ENCODE results near the gene LLGL1.

Gene LLGL1

GRCh38 chr17:18233803-18234518 lies 8.5 kb downstream of the LLGL1 start:
- Mint-ChIP-seq H3K4me3 (no peak overlapping the region), H3K9me3 (no peaks in the 10 kb centered on the region), H3K27ac (peak overlapping the region; percentile 93), H3K36me3 (peaks cover 20% of the 10 kb centered on the region), H3K4me1 (peaks cover 49% of the 10 kb centered on the region)
- DNase-seq (ENCODE audit: low spot score in 2 of 2) = no peak
- ATAC-seq = no peak

DNA sequence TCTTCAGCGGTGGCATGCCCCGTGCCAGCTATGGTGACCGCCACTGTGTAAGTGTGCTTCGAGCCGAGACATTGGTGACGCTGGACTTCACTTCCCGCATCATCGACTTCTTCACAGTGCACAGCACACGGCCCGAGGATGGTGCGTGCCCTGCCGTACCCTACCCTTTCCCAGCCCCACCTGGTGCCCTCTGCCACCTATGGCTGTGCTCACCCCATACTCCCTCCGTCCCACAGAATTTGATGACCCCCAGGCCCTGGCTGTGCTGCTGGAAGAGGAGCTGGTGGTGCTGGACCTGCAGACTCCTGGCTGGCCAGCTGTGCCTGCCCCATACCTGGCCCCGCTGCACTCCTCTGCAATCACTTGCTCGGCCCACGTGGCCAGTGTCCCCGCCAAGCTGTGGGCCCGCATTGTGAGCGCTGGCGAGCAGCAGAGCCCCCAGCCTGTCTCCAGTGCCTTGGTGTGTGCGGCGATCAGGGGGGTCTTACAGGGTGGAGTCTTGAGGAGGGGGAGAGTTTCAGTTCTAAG lies 9.5 kb downstream of the LLGL1 start:
- no peaks in the 10 kb centered on the region for H3K9me3 Mint-ChIP-seq
- peak overlapping the region; percentile 41 for H3K4me3 Mint-ChIP-seq
- ATAC-seq = no peak
- H3K27ac Mint-ChIP-seq = peak overlapping the region; percentile 93
- peaks cover 20% of the 10 kb centered on the region for H3K36me3 Mint-ChIP-seq
- peaks cover 47% of the 10 kb centered on the region for H3K4me1 Mint-ChIP-seq
- DNase-seq (ENCODE audit: low spot score in 2 of 2) = no peak

- no peaks in the 10 kb centered on the region for H3K9me3 Mint-ChIP-seq
- peak overlapping the region; percentile 41 for H3K4me3 Mint-ChIP-seq
- peaks cover 20% of the 10 kb centered on the region for H3K36me3 Mint-ChIP-seq
- peak overlapping the region; percentile 93 for H3K27ac Mint-ChIP-seq
- DNase-seq (ENCODE audit: low spot score in 2 of 2) (peak; percentile 46 to 68), ATAC-seq (peak; percentile 87)
- H3K4me1 Mint-ChIP-seq = peaks cover 50% of the 10 kb centered on the region
These were observed 10.4 kb downstream of the LLGL1 start for GRCh38 chr17:18235743-18236256.

DNA sequence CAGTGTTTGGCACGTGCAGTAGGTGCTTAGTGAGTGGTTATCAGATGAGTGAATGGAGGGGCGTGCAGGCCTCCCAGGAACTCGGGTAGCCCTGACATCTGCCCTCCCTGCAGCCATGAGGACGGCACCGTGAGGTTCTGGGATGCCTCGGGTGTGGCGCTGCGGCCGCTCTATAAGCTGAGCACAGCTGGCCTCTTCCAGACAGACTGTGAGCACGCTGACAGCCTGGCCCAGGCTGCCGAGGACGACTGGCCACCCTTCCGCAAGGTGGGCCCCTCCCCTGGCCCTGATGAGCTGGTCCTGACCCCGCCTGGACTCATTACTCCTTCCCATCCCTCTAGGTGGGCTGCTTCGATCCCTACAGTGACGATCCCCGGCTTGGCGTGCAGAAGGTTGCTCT lies 11.1 kb downstream of the LLGL1 start:
- ATAC-seq = no peak
- peaks cover 20% of the 10 kb centered on the region for H3K36me3 Mint-ChIP-seq
- no peak for DNase-seq (ENCODE audit: low spot score in 2 of 2)
- H3K4me1 Mint-ChIP-seq = peaks cover 45% of the 10 kb centered on the region
- peak overlapping the region; percentile 41 for H3K4me3 Mint-ChIP-seq
- H3K27ac Mint-ChIP-seq = peak overlapping the region; percentile 93
- no peaks in the 10 kb centered on the region for H3K9me3 Mint-ChIP-seq

- Mint-ChIP-seq H3K4me1 (peaks cover 45% of the 10 kb centered on the region), H3K9me3 (no peaks in the 10 kb centered on the region), H3K27ac (peak overlapping the region; percentile 50), H3K4me3 (no peak overlapping the region), H3K36me3 (peaks cover 20% of the 10 kb centered on the region)
- DNase-seq (ENCODE audit: low spot score in 2 of 2) (no peak), ATAC-seq (no peak)
These were observed 12.0 kb downstream of the LLGL1 start for GRCh38 chr17:18237461-18237860.

DNA sequence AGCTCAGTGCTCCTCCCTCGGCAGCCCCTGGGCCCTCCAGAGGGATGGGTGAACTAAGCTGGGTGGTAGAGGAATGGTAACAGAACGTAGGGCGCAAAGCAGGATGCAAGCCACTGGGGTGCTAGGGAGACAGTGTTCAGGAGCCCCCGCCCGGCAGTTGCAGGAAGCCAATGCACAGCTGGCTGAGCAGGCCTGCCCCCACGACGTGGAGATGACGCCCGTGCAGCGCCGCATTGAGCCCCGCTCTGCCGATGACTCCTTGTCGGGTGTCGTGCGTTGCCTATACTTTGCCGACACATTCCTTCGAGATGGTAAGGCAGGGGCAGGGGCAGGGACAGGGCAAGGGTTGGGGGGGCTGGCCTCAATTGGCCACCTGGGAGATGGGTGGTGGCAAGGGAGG lies 12.9 kb downstream of the LLGL1 start:
- Mint-ChIP-seq H3K27ac (peak overlapping the region; percentile 50), H3K4me1 (peaks cover 38% of the 10 kb centered on the region), H3K4me3 (no peak overlapping the region), H3K36me3 (peaks cover 26% of the 10 kb centered on the region), H3K9me3 (no peaks in the 10 kb centered on the region)
- ATAC-seq (no peak), DNase-seq (ENCODE audit: low spot score in 2 of 2) (no peak)

DNA sequence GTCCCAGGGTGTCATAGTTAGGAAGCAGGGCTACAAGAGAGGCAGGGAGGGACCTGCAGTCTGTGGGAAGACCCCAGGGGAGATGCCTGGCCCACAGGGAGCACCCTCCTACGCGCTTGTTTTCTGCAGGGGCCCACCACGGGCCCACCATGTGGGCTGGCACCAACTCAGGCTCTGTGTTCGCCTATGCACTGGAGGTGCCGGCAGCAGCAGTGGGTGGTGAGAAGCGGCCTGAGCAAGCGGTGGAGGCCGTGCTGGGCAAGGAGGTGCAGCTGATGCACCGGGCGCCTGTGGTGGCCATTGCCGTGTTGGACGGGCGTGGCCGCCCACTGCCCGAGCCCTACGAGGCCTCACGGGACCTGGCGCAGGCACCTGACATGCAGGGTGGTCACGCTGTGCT lies 15.0 kb downstream of the LLGL1 start:
- ATAC-seq (no peak), DNase-seq (ENCODE audit: low spot score in 2 of 2) (no peak)
- H3K27ac Mint-ChIP-seq = peak overlapping the region; percentile 74
- H3K36me3 Mint-ChIP-seq = peaks cover 34% of the 10 kb centered on the region
- peaks cover 26% of the 10 kb centered on the region for H3K4me1 Mint-ChIP-seq
- no peak overlapping the region for H3K4me3 Mint-ChIP-seq
- no peaks in the 10 kb centered on the region for H3K9me3 Mint-ChIP-seq

- no peak overlapping the region for H3K27ac Mint-ChIP-seq
- DNase-seq (ENCODE audit: low spot score in 2 of 2) = no peak
- no peak overlapping the region for H3K4me3 Mint-ChIP-seq
- ATAC-seq = no peak
- H3K9me3 Mint-ChIP-seq = no peaks in the 10 kb centered on the region
- peaks cover 42% of the 10 kb centered on the region for H3K36me3 Mint-ChIP-seq
- peaks cover 17% of the 10 kb centered on the region for H3K4me1 Mint-ChIP-seq
These were observed 15.9 kb downstream of the LLGL1 start for GRCh38 chr17:18241229-18241871.

- no peak overlapping the region for H3K4me3 Mint-ChIP-seq
- no peak for ATAC-seq
- H3K27ac Mint-ChIP-seq = no peak overlapping the region
These were observed 19.8 kb downstream of the LLGL1 start for GRCh38 chr17:18245038-18245776.

DNA sequence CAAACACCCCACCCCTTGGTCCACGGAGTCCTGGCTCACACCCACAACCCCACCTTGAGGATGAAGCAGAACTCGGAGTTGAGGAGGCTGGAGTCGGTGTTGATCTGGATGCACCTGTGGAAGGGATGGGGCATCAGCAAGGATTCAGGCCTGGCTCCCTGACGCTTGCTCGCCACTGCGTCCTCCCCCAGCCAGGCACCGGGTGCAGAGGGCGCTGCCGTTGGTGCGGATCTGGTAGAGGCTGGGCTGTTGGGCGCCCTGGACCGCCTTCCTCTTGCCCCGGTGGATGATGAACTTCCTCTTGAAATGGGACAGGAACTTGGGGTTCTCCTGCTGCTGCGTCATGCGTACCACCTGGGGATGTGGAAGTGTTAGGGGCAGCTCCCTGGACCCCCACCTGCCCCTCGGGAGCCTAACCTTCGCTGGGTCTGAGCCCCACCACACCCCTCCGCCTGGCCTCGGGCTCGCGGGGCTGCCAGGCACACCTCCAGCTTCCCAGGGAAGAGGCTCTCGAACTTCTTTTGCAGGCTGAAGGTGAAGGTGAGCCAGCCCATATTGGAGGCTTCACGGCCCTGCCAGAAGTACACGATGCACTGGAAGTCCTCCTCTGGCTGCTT lies 20.8 kb downstream of the LLGL1 start:
- Mint-ChIP-seq H3K4me1 (peaks cover 7% of the 10 kb centered on the region), H3K36me3 (peaks cover 84% of the 10 kb centered on the region), H3K9me3 (no peaks in the 10 kb centered on the region), H3K4me3 (no peak overlapping the region), H3K27ac (peak overlapping the region; percentile 77)
- ATAC-seq (no peak), DNase-seq (ENCODE audit: low spot score in 2 of 2) (no peak)

More at GRCh38 chr17:18245038-18245776, 19.8 kb downstream of the LLGL1 start:
- no peak for DNase-seq (ENCODE audit: low spot score in 2 of 2)
- Mint-ChIP-seq H3K36me3 (peaks cover 74% of the 10 kb centered on the region), H3K4me1 (peaks cover 7% of the 10 kb centered on the region), H3K9me3 (no peaks in the 10 kb centered on the region)

DNA sequence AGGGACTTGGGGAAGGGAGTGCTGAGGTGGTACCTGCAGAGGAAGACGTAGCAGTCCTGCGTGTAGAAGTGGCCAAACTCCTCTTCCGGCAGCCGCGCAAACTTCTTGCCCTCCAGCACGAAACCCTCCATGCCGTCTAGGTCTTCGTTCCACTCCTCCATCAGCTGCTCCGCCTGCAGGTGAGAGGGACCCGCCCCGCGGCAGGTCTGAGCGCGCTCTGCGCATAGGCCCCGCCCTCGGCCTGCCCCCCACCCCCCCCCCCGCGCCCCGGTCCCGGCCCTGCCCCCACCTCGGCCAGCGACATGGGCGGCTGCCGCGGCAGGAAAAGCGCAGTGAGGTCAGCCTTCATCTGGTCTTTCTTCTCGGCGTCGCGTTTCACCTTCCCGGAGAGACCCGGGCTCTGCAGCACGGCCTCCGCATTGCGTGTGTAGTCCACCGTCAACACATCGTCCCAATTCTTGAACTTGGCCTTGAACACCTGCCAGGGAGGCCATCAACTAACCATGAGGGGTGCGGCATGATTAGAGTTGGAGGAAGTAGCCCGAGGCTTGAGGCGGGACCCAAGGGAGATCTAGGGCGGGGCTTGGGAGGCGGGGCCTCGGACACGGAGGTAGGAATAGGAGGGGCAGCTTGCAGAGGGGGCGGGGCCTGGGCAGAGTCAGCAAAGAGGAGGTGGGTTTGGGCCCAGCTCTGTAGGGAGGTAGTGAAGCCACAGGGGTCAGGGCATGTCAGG lies 21.6 kb downstream of the LLGL1 start:
- Mint-ChIP-seq H3K4me1 (peaks cover 7% of the 10 kb centered on the region), H3K36me3 (peaks cover 93% of the 10 kb centered on the region)

GRCh38 chr17:18247613-18248001 lies 22.2 kb downstream of the LLGL1 start:
- no peaks in the 10 kb centered on the region for H3K9me3 Mint-ChIP-seq
- H3K4me3 Mint-ChIP-seq = no peak overlapping the region
- H3K27ac Mint-ChIP-seq = peak overlapping the region; percentile 77
- no peak for DNase-seq (ENCODE audit: low spot score in 2 of 2)
- H3K4me1 Mint-ChIP-seq = peaks cover 7% of the 10 kb centered on the region
- peaks cover 98% of the 10 kb centered on the region for H3K36me3 Mint-ChIP-seq
- no peak for ATAC-seq

More for the DNA sequence above, 21.6 kb downstream of the LLGL1 start:
- DNase-seq (ENCODE audit: low spot score in 2 of 2) (no peak), ATAC-seq (peak; percentile 29)
- Mint-ChIP-seq H3K27ac (peak overlapping the region; percentile 77), H3K4me3 (no peak overlapping the region), H3K9me3 (no peaks in the 10 kb centered on the region)

DNA sequence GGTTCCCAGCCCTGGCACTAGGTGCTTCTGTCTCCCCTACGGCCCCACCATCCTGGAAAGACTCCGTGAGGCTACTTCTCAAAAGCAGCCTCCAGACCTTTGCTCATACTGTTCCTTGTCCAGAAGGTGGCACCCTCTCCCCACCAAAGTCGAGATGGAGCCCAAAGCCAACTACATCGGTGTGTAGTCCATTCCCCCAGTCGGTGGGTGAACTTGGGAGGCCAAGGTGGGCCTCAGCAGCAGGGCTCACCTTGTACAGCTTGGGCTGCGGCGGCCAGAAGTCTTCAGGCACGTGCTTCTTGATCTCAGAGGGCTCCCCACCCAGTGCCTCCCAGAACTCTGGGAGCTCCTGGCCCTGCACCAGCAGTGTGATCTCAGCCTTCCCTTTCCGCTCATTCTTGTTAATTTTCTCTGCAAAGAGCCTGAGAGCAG lies 22.9 kb downstream of the LLGL1 start:
- Mint-ChIP-seq H3K27ac (peak overlapping the region; percentile 55), H3K9me3 (no peaks in the 10 kb centered on the region), H3K4me3 (no peak overlapping the region), H3K4me1 (peaks cover 7% of the 10 kb centered on the region), H3K36me3 (peaks cover 99% of the 10 kb centered on the region)
- peak; percentile 72 for ATAC-seq
- peak; percentile 46 to 76 for DNase-seq (ENCODE audit: low spot score in 2 of 2)

DNA sequence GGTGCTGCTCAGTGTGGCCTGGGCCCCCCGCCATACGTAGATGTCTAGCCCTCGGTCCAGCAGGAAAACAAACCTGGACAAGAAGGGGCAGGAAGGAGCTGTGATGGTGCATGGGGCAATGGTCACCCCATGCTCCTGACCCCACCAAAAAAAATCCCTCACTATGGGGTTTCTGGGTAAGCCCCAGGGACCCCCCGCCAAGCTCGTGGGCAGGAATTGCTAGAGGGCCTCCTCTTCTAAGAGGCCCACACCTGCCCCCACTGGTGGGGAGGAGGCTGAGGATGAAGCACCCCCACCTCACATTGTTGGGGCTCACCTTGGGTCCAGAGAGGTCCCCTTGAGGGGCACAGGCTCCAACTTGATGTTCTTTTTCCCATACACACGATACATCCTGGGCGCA lies 23.4 kb downstream of the LLGL1 start:
- H3K4me3 Mint-ChIP-seq = no peak overlapping the region
- peaks cover 7% of the 10 kb centered on the region for H3K4me1 Mint-ChIP-seq
- peaks cover 99% of the 10 kb centered on the region for H3K36me3 Mint-ChIP-seq
- ATAC-seq = no peak
- H3K9me3 Mint-ChIP-seq = no peaks in the 10 kb centered on the region
- H3K27ac Mint-ChIP-seq = peak overlapping the region; percentile 55
- DNase-seq (ENCODE audit: low spot score in 2 of 2) = no peak

Data from stimulated activated effector memory CD8-positive, alpha-beta T cell treated with anti-CD3 and anti-CD28 coated beads, Interleukin-12 subunit alpha, Interleukin-12 subunit beta, amount 100 ng/mL, for 72 hours (primary cell).